ENCODE results near the gene LRIG3. TPM values are rescaled to one million over a fixed set of nuclear protein-coding genes. Genes with fewer than 3 reads are reported as not detected.

Gene LRIG3
- total RNA-seq, 4 donors from 2014 or later, result 42.0 to 103 (median 50.2) TPM

DNA sequence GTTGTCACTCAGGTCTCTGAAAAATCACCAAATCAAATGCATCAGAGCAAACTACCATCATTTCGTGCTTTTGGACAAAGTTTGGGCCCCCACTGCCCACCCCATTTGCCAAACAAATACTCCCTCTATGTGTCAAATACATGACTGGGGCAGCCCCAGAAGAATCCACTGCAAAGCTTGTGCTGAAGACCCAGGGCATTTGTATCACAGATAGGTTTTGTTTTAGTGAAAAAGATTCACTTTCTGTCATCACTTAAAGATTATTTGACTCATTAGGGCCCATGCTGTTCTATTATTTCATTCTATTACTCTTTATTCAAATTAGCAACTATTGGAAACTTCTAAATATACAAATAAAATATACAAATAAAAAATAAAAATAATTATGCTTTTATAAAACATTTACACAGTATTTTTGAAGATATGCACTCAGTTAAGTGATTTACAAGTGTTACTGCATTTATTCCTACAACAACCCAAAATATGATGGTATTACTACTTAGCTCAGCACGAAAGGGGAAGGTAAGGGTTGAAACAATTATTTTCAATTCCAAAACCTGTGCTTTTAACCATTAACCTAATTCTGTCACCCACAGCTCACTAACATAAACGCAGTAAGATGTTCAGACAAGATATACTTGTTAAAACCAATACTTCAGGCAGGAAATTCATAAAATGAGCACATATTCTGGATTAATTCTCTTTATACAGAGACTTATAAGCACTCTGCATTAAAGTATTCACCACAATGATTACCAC is 36.5 kb downstream of the LRIG3 start:
- Histone ChIP-seq H3K27ac (no peak overlapping the region), H3K9me3 (no peaks in the 10 kb centered on the region), H3K36me3 (no peaks in the 10 kb centered on the region)

DNA sequence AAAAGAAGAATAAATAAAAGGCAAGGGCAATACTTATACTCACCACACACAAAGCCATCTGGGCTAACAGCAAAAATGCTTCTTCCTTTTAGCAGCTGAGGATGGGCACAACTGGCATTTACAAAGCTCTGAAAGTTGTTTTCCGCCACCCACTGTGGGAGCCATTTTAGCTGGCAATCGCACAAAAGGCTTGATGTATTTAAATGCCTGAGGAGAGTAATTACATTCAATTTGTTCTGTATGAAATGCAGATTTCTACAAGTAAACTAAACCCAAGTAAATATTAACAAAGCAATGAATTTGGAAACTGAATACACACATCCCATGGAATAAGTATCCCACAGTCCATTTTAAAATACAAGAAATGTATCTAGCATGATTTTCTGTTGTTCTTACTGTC is 37.5 kb downstream of the LRIG3 start:
- no peaks in the 10 kb centered on the region for H3K4me1 ChIP-seq
- no peak overlapping the region for H3K4me3 ChIP-seq
- no peaks in the 10 kb centered on the region for H3K27me3 ChIP-seq
- no peaks in the 10 kb centered on the region for H3K36me3 ChIP-seq
- TF ChIP-seq, protein P1, sequence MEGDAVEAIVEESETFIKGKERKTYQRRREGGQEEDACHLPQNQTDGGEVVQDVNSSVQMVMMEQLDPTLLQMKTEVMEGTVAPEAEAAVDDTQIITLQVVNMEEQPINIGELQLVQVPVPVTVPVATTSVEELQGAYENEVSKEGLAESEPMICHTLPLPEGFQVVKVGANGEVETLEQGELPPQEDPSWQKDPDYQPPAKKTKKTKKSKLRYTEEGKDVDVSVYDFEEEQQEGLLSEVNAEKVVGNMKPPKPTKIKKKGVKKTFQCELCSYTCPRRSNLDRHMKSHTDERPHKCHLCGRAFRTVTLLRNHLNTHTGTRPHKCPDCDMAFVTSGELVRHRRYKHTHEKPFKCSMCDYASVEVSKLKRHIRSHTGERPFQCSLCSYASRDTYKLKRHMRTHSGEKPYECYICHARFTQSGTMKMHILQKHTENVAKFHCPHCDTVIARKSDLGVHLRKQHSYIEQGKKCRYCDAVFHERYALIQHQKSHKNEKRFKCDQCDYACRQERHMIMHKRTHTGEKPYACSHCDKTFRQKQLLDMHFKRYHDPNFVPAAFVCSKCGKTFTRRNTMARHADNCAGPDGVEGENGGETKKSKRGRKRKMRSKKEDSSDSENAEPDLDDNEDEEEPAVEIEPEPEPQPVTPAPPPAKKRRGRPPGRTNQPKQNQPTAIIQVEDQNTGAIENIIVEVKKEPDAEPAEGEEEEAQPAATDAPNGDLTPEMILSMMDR (IDR thresholded peaks at IDR 0.05), result no peak
- no peak for TF ChIP-seq POLR2A (IDR thresholded peaks at IDR 0.05)
- H3K27ac ChIP-seq, result no peak overlapping the region
- intact Hi-C loops (cut with DNase I; ENCODE audit: low total_unique reads), result no loop called here
- DNase-seq, result no peak
- H3K9me3 ChIP-seq, result no peaks in the 10 kb centered on the region

More for the DNA sequence above, 36.5 kb downstream of the LRIG3 start:
- intact Hi-C loops (cut with DNase I; ENCODE audit: low total_unique reads), result no loop called here
- Histone ChIP-seq H3K4me3 (no peak overlapping the region), H3K4me1 (no peaks in the 10 kb centered on the region), H3K27me3 (no peaks in the 10 kb centered on the region)
- TF ChIP-seq, protein P1 (IDR thresholded peaks at IDR 0.05), result no peak
- no peak for TF ChIP-seq POLR2A (IDR thresholded peaks at IDR 0.05)
- no peak for DNase-seq

DNA sequence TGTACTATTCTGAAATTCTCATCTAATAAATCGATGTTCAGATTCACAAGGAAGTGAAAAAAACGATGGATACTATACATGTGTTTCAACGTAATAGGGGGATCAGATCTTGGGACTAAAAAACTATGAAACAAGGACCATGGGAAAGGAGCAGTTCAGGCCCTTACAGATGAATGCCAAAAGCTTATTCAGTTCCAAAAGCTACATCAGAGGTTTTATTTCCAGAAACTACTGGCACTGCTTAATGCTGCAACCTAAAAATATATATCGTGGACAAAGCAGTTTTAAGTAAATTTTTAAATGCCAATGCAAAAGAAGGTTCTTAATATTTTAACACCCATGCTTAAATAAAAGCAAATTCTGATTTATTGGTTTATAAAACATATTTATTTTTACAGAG is 38.5 kb downstream of the LRIG3 start:
- no peaks in the 10 kb centered on the region for H3K4me1 ChIP-seq
- TF ChIP-seq, protein P1 (IDR thresholded peaks at IDR 0.05), result no peak
- TF ChIP-seq POLR2A (IDR thresholded peaks at IDR 0.05), result no peak
- no peak for DNase-seq
- H3K27ac ChIP-seq, result no peak overlapping the region
- intact Hi-C loops (cut with DNase I; ENCODE audit: low total_unique reads), result no loop called here
- H3K36me3 ChIP-seq, result no peaks in the 10 kb centered on the region
- no peak overlapping the region for H3K4me3 ChIP-seq
- H3K27me3 ChIP-seq, result no peaks in the 10 kb centered on the region
- no peaks in the 10 kb centered on the region for H3K9me3 ChIP-seq

DNA sequence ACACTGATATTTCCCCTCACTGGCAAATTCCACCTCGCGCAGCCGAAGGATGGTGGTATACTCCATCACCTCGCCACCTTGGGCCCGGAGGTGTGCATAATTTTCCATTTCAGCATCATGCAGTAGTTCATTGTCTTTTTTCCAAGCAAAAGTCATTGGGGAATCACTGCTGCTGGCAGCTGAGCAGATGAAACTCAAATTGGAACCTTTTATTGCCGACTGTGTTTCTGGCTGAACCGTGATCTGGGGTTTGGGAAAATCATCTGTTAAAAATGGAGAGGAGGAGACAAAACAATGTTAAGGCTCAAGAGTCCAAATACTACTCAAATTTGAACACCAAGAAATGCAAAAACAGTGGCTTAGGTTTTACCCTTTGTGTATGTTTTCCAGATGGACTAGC is 39.7 kb downstream of the LRIG3 start:
- no peak for TF ChIP-seq POLR2A (IDR thresholded peaks at IDR 0.05)
- TF ChIP-seq, protein P1 (IDR thresholded peaks at IDR 0.05), result no peak
- no peak overlapping the region for H3K4me3 ChIP-seq
- no peaks in the 10 kb centered on the region for H3K36me3 ChIP-seq
- no peak for DNase-seq
- no peaks in the 10 kb centered on the region for H3K4me1 ChIP-seq
- no peak overlapping the region for H3K27ac ChIP-seq
- intact Hi-C loops (cut with DNase I; ENCODE audit: low total_unique reads), result no loop called here
- no peaks in the 10 kb centered on the region for H3K9me3 ChIP-seq
- no peaks in the 10 kb centered on the region for H3K27me3 ChIP-seq

DNA sequence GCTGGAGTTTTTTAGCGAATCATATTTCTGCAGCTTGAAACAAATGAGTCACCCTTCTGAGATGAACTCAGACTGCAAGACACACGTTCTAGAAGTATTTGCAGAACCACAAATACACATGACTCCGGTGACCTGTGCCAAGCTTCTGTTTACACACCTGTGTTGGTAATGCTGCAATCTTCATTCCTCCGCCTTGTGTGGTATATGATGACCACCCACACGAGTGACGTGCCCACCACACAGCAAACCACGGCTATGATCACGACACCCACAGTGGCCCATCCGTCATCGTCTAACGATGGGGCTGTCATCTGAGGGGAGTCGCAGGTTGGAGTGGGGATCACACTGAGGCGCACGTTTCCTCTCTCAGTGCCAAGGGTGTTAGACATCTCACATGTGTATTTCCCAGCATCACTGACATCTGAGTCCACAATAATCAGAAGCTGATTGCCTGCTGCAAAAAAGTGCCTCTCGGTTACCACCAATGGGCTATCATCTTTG is 43.0 kb downstream of the LRIG3 start:
- Histone ChIP-seq H3K9me3 (no peaks in the 10 kb centered on the region), H3K27ac (no peak overlapping the region), H3K4me3 (no peak overlapping the region), H3K4me1 (no peaks in the 10 kb centered on the region), H3K36me3 (no peaks in the 10 kb centered on the region), H3K27me3 (no peaks in the 10 kb centered on the region)
- DNase-seq, result no peak
- intact Hi-C loops (cut with DNase I; ENCODE audit: low total_unique reads), result no loop called here
- TF ChIP-seq, protein P1 (IDR thresholded peaks at IDR 0.05), result no peak
- no peak for TF ChIP-seq POLR2A (IDR thresholded peaks at IDR 0.05)
